Loucy (cell line): ENCODE data around the gene NPEPPS.
A peak's percentile ranks its signal among the peaks of the same experiment; 100 is the strongest.

Experiments used
- H2AFZ ChIP-seq: fragments of 200-600 bp; sonication (generic); 2 replicates; pipeline ENCODE4 v1.6.0; 2016; ENCODE audit warnings: antibody characterized with exemption, mild to moderate bottlenecking, low read length, moderate library complexity
- H3F3A ChIP-seq: fragments of 200-600 bp; 2 replicates; pipeline ENCODE4 v1.6.0; 2016; ENCODE audit warnings: antibody characterized with exemption, low read depth, mild to moderate bottlenecking
- H3K27me3 ChIP-seq: fragments of 200-600 bp; sonication (generic); 2 replicates; pipeline ENCODE4 v1.6.1; 2014; ENCODE audit warnings: low read length, mild to moderate bottlenecking; ENCODE audit not compliant: insufficient read depth, poor library complexity, severe bottlenecking
- H3K36me3 ChIP-seq: fragments of 200-600 bp; sonication (generic); 2 replicates; pipeline ENCODE4 v1.6.1; 2016; ENCODE audit warnings: low read length; ENCODE audit not compliant: insufficient read depth
- H3K4me1 ChIP-seq: fragments of 200-600 bp; sonication (generic); 2 replicates; pipeline ENCODE4 v1.5.1; 2014; ENCODE audit warnings: low read length, mild to moderate bottlenecking; ENCODE audit not compliant: insufficient read depth, poor library complexity, severe bottlenecking
- H3K4me2 ChIP-seq: fragments of 200-600 bp; sonication (generic); 2 replicates; pipeline ENCODE4 v1.6.0; 2014; ENCODE audit warnings: antibody characterized with exemption, low read length, low read depth, mild to moderate bottlenecking; ENCODE audit not compliant: poor library complexity, severe bottlenecking
- H3K4me3 ChIP-seq: fragments of 200-600 bp; sonication (generic); 2 replicates; pipeline ENCODE4 v1.5.1; 2014; ENCODE audit warnings: low read length, mild to moderate bottlenecking, mixed read lengths; ENCODE audit not compliant: poor library complexity, severe bottlenecking
- H3K79me2 ChIP-seq: fragments of 200-600 bp; sonication (generic); 2 replicates; pipeline ENCODE4 v1.6.1; 2014; ENCODE audit warnings: low read length; ENCODE audit not compliant: insufficient read depth
- H3K9ac ChIP-seq: fragments of 200-600 bp; sonication (generic); 2 replicates; pipeline ENCODE4 v1.6.0; 2014; ENCODE audit warnings: mild to moderate bottlenecking, low read depth, low read length, moderate library complexity; ENCODE audit not compliant: poor library complexity, severe bottlenecking
- H3K9me2 ChIP-seq: fragments of 200-600 bp; sonication (generic); replicated peaks from 2 replicates; pipeline ENCODE4 v1.6.1; 2016; ENCODE audit warnings: low read depth, low read length, mixed read lengths
- H3K9me3 ChIP-seq: fragments of 200-600 bp; sonication (generic); 2 replicates; pipeline ENCODE4 v1.6.1; 2014; ENCODE audit warnings: mild to moderate bottlenecking, antibody characterized with exemption, low read length, low read depth; ENCODE audit not compliant: insufficient read depth
- H4K20me1 ChIP-seq: fragments of 200-600 bp; sonication (generic); 2 replicates; pipeline ENCODE4 v1.6.0; 2014; ENCODE audit warnings: antibody characterized with exemption, low read length, mild to moderate bottlenecking; ENCODE audit not compliant: insufficient read depth, poor library complexity, severe bottlenecking
- CTCF ChIP-seq: fragments of 200-600 bp; sonication (generic); conservative IDR thresholded peaks from 2 replicates; pipeline ENCODE4 v1.5.1; 2014; ENCODE audit warnings: mild to moderate bottlenecking, antibody characterized with exemption, low read length
- EZH2phosphoT487 ChIP-seq: fragments of 200-600 bp; IDR thresholded peaks from 2 replicates; pipeline ENCODE4 v1.6.1; 2018; ENCODE audit warnings: antibody characterized with exemption, mild to moderate bottlenecking, moderate library complexity, borderline replicate concordance

The NPEPPS gene

GRCh38 chr17:47620503-47621245 lies 89.8 kb downstream of the NPEPPS start:
- no peak overlapping the region for H3K9ac ChIP-seq

GRCh38 chr17:47621293-47622179 lies 90.6 kb downstream of the NPEPPS start:
- Histone ChIP-seq H3K9ac (no peak overlapping the region), H3K4me3 (no peak overlapping the region), H3K9me2 (no peaks in the 10 kb centered on the region), H4K20me1 (no peaks in the 10 kb centered on the region), H2AFZ (no peak overlapping the region), H3K79me2 (no peaks in the 10 kb centered on the region), H3K4me1 (peaks cover 14% of the 10 kb centered on the region), H3K9me3 (no peaks in the 10 kb centered on the region), H3F3A (no peaks in the 10 kb centered on the region), H3K36me3 (peaks cover 65% of the 10 kb centered on the region; the same call in 1 of the 2 replicates), H3K27me3 (no peaks in the 10 kb centered on the region), H3K4me2 (no peak overlapping the region)
- TF ChIP-seq EZH2phosphoT487 (no peak), CTCF (peak; percentile 54)

More at GRCh38 chr17:47620503-47621245, 89.8 kb downstream of the NPEPPS start:
- Histone ChIP-seq H3F3A (no peaks in the 10 kb centered on the region), H3K4me3 (no peak overlapping the region), H3K79me2 (no peaks in the 10 kb centered on the region), H3K9me2 (no peaks in the 10 kb centered on the region), H3K27me3 (no peaks in the 10 kb centered on the region), H2AFZ (no peak overlapping the region), H3K4me2 (no peak overlapping the region), H3K36me3 (peaks cover 65% of the 10 kb centered on the region; the same call in 1 of the 2 replicates), H4K20me1 (no peaks in the 10 kb centered on the region), H3K9me3 (no peaks in the 10 kb centered on the region), H3K4me1 (peaks cover 14% of the 10 kb centered on the region)
- TF ChIP-seq EZH2phosphoT487 (no peak), CTCF (no peak)

GRCh38 chr17:47622180-47622549 lies 91.3 kb downstream of the NPEPPS start:
- no peaks in the 10 kb centered on the region for H3K9me3 ChIP-seq
- H3K4me1 ChIP-seq = peaks cover 14% of the 10 kb centered on the region
- H3F3A ChIP-seq = no peaks in the 10 kb centered on the region
- H3K36me3 ChIP-seq = peaks cover 61% of the 10 kb centered on the region; the same call in 1 of the 2 replicates
- no peaks in the 10 kb centered on the region for H3K9me2 ChIP-seq
- no peak overlapping the region for H3K4me3 ChIP-seq
- H2AFZ ChIP-seq = no peak overlapping the region
- TF ChIP-seq EZH2phosphoT487 = no peak
- TF ChIP-seq CTCF = no peak
- H3K4me2 ChIP-seq = no peak overlapping the region
- no peak overlapping the region for H3K9ac ChIP-seq
- H3K79me2 ChIP-seq = no peaks in the 10 kb centered on the region
- no peaks in the 10 kb centered on the region for H3K27me3 ChIP-seq
- no peaks in the 10 kb centered on the region for H4K20me1 ChIP-seq
